ENCODE results near the gene WASF3. TPM values are rescaled to one million over a fixed set of nuclear protein-coding genes. Genes with fewer than 3 reads are reported as not detected.

WASF3 gene
- total RNA-seq, 1 experiment from 2014 or later: 2.6 TPM

- CTCF ChIA-PET: no interaction called here
- ATAC-seq: no peak
Measured at GRCh38 chr13:26568132-26568815, 10.8 kb downstream of the WASF3 start.

GRCh38 chr13:26571518-26571917 lies 14.0 kb downstream of the WASF3 start:
- Histone ChIP-seq H3K27ac (ENCODE audit: low read length) (no peak overlapping the region), H3K9me3 (ENCODE audit: low read length) (no peaks in the 10 kb centered on the region), H3K9ac (ENCODE audit: low read length) (no peak overlapping the region), H3K36me3 (ENCODE audit: low read depth, low read length) (no peaks in the 10 kb centered on the region), H2AFZ (ENCODE audit: low read length) (no peak overlapping the region), H4K20me1 (ENCODE audit: low read length) (no peaks in the 10 kb centered on the region), H3K79me2 (ENCODE audit: low read length) (no peaks in the 10 kb centered on the region), H3K4me2 (ENCODE audit: low read length) (no peak overlapping the region), H3F3A (ENCODE audit: low read length, unreplicated experiment) (no peaks in the 10 kb centered on the region), H3K4me3 (ENCODE audit: low read length) (no peak overlapping the region), H3K27me3 (ENCODE audit: low read length) (no peaks in the 10 kb centered on the region), H3K4me1 (ENCODE audit: insufficient read depth, low read length) (no peaks in the 10 kb centered on the region), H3K9me2 (replicated peaks; ENCODE audit: low read length) (no peaks in the 10 kb centered on the region)
- intact Hi-C loops (cut with micrococcal nuclease): no loop called here
- no TSS peak for BruUV-seq (replicated peaks)
- ATAC-seq (no peak), DNase-seq (no peak)
- ChIA-PET POLR2A (ENCODE audit: unreplicated experiment) (no interaction called here), CTCF (interaction anchor here (0.5 kb wide), 1 partner anchor 33 kb away, joined by 3 read pairs; no protein-coding TSS in a partner anchor)
- TF ChIP-seq CTCF (conservative IDR thresholded peaks at IDR 0.05; ENCODE audit: low read depth, low read length) (no peak), EZH2 (IDR thresholded peaks at IDR 0.05; ENCODE audit: low read length, unreplicated experiment) (no peak), EZH2phosphoT487 (IDR thresholded peaks at IDR 0.05; ENCODE audit: borderline replicate concordance, low read length) (no peak)

More at GRCh38 chr13:26568132-26568815, 10.8 kb downstream of the WASF3 start:
- intact Hi-C loops (cut with micrococcal nuclease): no loop called here
- Histone ChIP-seq H3K9me2 (replicated peaks; ENCODE audit: low read length) (no peaks in the 10 kb centered on the region), H3K79me2 (ENCODE audit: low read length) (0 out of 2 replicates have a peak, but pooled peaks cover 3% of the 10 kb centered on the region), H3K4me1 (ENCODE audit: insufficient read depth, low read length) (no peaks in the 10 kb centered on the region), H3K4me2 (ENCODE audit: low read length) (no peak overlapping the region), H3K4me3 (ENCODE audit: low read length) (no peak overlapping the region), H2AFZ (ENCODE audit: low read length) (no peak overlapping the region), H3K9me3 (ENCODE audit: low read length) (no peaks in the 10 kb centered on the region), H3K36me3 (ENCODE audit: low read depth, low read length) (no peaks in the 10 kb centered on the region), H4K20me1 (ENCODE audit: low read length) (no peaks in the 10 kb centered on the region), H3K27me3 (ENCODE audit: low read length) (no peaks in the 10 kb centered on the region), H3F3A (ENCODE audit: low read length, unreplicated experiment) (no peaks in the 10 kb centered on the region), H3K9ac (ENCODE audit: low read length) (no peak overlapping the region), H3K27ac (ENCODE audit: low read length) (no peak overlapping the region)
- BruUV-seq (replicated peaks): no TSS peak
- DNase-seq: no peak
- TF ChIP-seq EZH2 (IDR thresholded peaks at IDR 0.05; ENCODE audit: low read length, unreplicated experiment): no peak
- TF ChIP-seq EZH2phosphoT487 (IDR thresholded peaks at IDR 0.05; ENCODE audit: borderline replicate concordance, low read length): no peak
- no peak for TF ChIP-seq CTCF (conservative IDR thresholded peaks at IDR 0.05; ENCODE audit: low read depth, low read length)
- POLR2A ChIA-PET (ENCODE audit: unreplicated experiment): no interaction called here

GRCh38 chr13:26575244-26575643 lies 17.8 kb downstream of the WASF3 start:
- intact Hi-C loops (cut with micrococcal nuclease): no loop called here
- Histone ChIP-seq H3K27me3 (ENCODE audit: low read length) (no peaks in the 10 kb centered on the region), H3K4me3 (ENCODE audit: low read length) (no peak overlapping the region), H3K4me2 (ENCODE audit: low read length) (no peak overlapping the region), H3K9me3 (ENCODE audit: low read length) (no peaks in the 10 kb centered on the region), H3K36me3 (ENCODE audit: low read depth, low read length) (no peaks in the 10 kb centered on the region), H3K79me2 (ENCODE audit: low read length) (no peaks in the 10 kb centered on the region), H3F3A (ENCODE audit: low read length, unreplicated experiment) (no peaks in the 10 kb centered on the region), H3K9ac (ENCODE audit: low read length) (no peak overlapping the region), H3K9me2 (replicated peaks; ENCODE audit: low read length) (no peaks in the 10 kb centered on the region), H3K4me1 (ENCODE audit: insufficient read depth, low read length) (no peaks in the 10 kb centered on the region), H4K20me1 (ENCODE audit: low read length) (no peaks in the 10 kb centered on the region), H2AFZ (ENCODE audit: low read length) (no peak overlapping the region), H3K27ac (ENCODE audit: low read length) (no peak overlapping the region)
- no peak for TF ChIP-seq EZH2 (IDR thresholded peaks at IDR 0.05; ENCODE audit: low read length, unreplicated experiment)
- no peak for TF ChIP-seq EZH2phosphoT487 (IDR thresholded peaks at IDR 0.05; ENCODE audit: borderline replicate concordance, low read length)
- CTCF ChIA-PET: no interaction called here
- no TSS peak for BruUV-seq (replicated peaks)
- POLR2A ChIA-PET (ENCODE audit: unreplicated experiment): no interaction called here
- ATAC-seq (no peak), DNase-seq (no peak)

Data from PC-3 (cell line).